ENCODE results near the gene KHDC4. TPM values are rescaled to one million over a fixed set of nuclear protein-coding genes. Genes with fewer than 3 reads are reported as not detected.
"Not testable (repeated sequence)": the region's sequence is repeated elsewhere in the genome, so short reads cannot be mapped to it uniquely, and the experiment has no call there.

KHDC4 gene
- total and polyA plus RNA-seq, 2 experiments from 2014 or later, result 47.1 to 57.7 TPM

- no peak for TF ChIP-seq CTCF (conservative IDR thresholded peaks at IDR 0.05; ENCODE audit: low read depth in 2 of 2)
- TF ChIP-seq STAT1 (IDR thresholded peaks at IDR 0.05; ENCODE audit: unreplicated experiment), result no peak
Measured at GRCh38 chr1:155898888-155899287, 35.3 kb downstream of the KHDC4 start (continued).

GRCh38 chr1:155897746-155898145 lies 36.5 kb downstream of the KHDC4 start:
- Histone ChIP-seq H3K27ac (ENCODE audit: low read depth) (no peak overlapping the region), H3K9me2 (ENCODE audit: insufficient read depth) (no peaks in the 10 kb centered on the region), H3K79me2 (replicated peaks; ENCODE audit: insufficient read depth) (no peaks in the 10 kb centered on the region), H3K36me3 (ENCODE audit: insufficient read depth) (peaks cover 26% of the 10 kb centered on the region), H3K4me2 (no peak overlapping the region), H3K27me3 (ENCODE audit: insufficient read depth) (no peaks in the 10 kb centered on the region), H3K4me1 (ENCODE audit: insufficient read depth) (no peaks in the 10 kb centered on the region), H2AFZ (no peak overlapping the region), H3K4me3 (no peak overlapping the region), H4K20me1 (replicated peaks; ENCODE audit: insufficient read depth) (no peaks in the 10 kb centered on the region), H3F3A (replicated peaks; ENCODE audit: low read depth) (peaks cover 7% of the 10 kb centered on the region; the same call in 1 of the 2 replicates)
- ATAC-seq, result no peak
- Mint-ChIP-seq H3K27me3 (ENCODE audit: insufficient read depth, low read depth, poor library complexity) (no peaks in the 10 kb centered on the region), H3K4me1 (no peaks in the 10 kb centered on the region), H3K36me3 (ENCODE audit: low read depth) (peaks cover 50% of the 10 kb centered on the region), H3K4me3 (no peak overlapping the region), H3K9me3 (no peaks in the 10 kb centered on the region), H3K27ac (no peak overlapping the region)
- TF ChIP-seq ZNF114 (CRISPR knock-in tag; IDR thresholded peaks at IDR 0.05) (no peak), ZNF462 (CRISPR knock-in tag; IDR thresholded peaks at IDR 0.05) (no peak), EZH2 (IDR thresholded peaks at IDR 0.05; ENCODE audit: low read depth, unreplicated experiment) (no peak), ZNF331 (CRISPR knock-in tag; IDR thresholded peaks at IDR 0.05; ENCODE audit: low read depth) (no peak), POLR2AphosphoS5 (IDR thresholded peaks at IDR 0.05; ENCODE audit: low read depth) (no peak), ETS1 (IDR thresholded peaks at IDR 0.05) (no peak), EZH2phosphoT487 (IDR thresholded peaks at IDR 0.05; ENCODE audit: unreplicated experiment) (no peak)
- no peak for DNase-seq (ENCODE audit: low spot score)

- not testable (repeated sequence) for DNase-seq (ENCODE audit: low spot score); H3K4me3 ChIP-seq; H2AFZ ChIP-seq; H3K27me3 ChIP-seq (ENCODE audit: insufficient read depth); H3K79me2 ChIP-seq (replicated peaks; ENCODE audit: insufficient read depth); H3K9me2 ChIP-seq (ENCODE audit: insufficient read depth); H4K20me1 ChIP-seq (replicated peaks; ENCODE audit: insufficient read depth); ATAC-seq; H3K4me1 Mint-ChIP-seq; H3F3A ChIP-seq (replicated peaks; ENCODE audit: low read depth); H3K27me3 Mint-ChIP-seq (ENCODE audit: insufficient read depth, low read depth, poor library complexity); H3K27ac Mint-ChIP-seq; H3K9me3 Mint-ChIP-seq; H3K4me1 ChIP-seq (ENCODE audit: insufficient read depth); H3K4me2 ChIP-seq; H3K27ac ChIP-seq (ENCODE audit: low read depth); H3K4me3 Mint-ChIP-seq
- H3K36me3 ChIP-seq (ENCODE audit: insufficient read depth), result peaks cover 17% of the 10 kb centered on the region
- H3K36me3 Mint-ChIP-seq (ENCODE audit: low read depth), result peaks cover 47% of the 10 kb centered on the region
Measured at GRCh38 chr1:155896476-155896875, 37.7 kb downstream of the KHDC4 start.

Data from GM23338 (cell line).